ENCODE measurements around the gene AKAP13.

AKAP13 gene

DNA sequence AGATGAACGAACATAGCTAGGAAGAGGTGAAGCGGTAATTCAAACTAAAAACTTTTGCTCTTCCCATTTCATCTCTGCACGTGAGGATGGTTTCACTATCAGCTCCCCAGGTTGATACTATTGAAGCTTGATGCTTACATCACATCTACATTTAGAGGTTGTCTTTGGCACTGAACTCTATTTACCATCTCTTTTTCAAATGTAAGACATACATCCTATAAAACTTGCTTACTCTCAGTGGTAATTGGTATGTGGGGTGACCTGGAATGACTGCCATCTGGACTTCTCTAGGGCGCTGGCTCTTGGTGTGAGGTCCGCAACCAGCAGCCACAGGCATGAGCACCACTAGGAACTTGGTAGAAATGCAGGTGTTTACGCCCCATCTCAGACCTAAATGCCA, 118.1 kb downstream of the AKAP13 start:
- TF ChIP-seq CTCF (IDR thresholded peaks at IDR 0.05) = no peak

DNA sequence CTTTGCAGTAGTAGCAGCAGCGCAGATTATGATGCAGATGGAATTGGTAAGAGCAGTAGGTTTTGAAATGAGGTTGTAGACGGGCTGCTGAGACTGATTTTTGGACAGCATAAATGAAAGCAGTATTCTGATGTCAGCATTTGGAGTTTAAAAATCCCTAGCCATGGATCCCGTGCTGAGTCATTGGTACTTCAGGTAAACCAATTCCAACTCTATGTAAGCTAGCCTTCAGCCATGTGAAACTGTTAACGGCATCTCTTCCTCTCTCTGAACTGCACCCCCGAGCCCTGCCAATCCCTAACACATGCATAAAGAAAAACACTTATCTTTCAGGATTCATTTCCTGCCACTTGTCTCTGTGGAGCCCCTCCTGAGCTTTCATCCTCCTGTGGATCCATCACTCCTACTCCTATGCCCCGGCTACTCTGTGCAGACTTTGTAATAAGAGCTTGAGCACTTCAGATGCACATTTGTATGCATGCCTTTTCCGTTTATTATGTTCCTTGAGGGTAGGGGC, 119.0 kb downstream of the AKAP13 start:
- TF ChIP-seq CTCF (IDR thresholded peaks at IDR 0.05) = no peak

GRCh38 chr15:85500060-85500708, 119.8 kb downstream of the AKAP13 start:
- TF ChIP-seq CTCF (IDR thresholded peaks at IDR 0.05) = no peak

- TF ChIP-seq CTCF (IDR thresholded peaks at IDR 0.05) = no peak
Measured at GRCh38 chr15:85500729-85501128, 120.3 kb downstream of the AKAP13 start.

DNA sequence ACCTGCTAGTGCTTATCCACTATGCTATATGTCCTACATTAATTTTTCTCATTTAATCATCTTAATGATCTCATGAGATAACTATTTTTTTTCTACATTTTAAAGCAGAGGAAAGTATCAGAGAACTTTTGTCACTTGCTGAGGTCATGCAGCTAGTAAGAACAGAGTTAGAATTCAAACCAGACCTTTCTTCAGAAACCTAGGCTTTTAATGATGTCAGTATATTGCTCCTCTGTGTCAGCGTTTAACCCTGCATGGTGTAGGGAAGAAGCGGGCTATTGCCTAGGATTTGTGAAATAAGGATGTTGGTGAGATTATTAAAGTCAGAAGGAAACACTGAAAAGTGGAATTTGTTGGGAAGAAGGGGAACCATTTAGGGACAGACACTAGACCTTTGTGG, 121.2 kb downstream of the AKAP13 start:
- TF ChIP-seq CTCF (IDR thresholded peaks at IDR 0.05) = no peak

DNA sequence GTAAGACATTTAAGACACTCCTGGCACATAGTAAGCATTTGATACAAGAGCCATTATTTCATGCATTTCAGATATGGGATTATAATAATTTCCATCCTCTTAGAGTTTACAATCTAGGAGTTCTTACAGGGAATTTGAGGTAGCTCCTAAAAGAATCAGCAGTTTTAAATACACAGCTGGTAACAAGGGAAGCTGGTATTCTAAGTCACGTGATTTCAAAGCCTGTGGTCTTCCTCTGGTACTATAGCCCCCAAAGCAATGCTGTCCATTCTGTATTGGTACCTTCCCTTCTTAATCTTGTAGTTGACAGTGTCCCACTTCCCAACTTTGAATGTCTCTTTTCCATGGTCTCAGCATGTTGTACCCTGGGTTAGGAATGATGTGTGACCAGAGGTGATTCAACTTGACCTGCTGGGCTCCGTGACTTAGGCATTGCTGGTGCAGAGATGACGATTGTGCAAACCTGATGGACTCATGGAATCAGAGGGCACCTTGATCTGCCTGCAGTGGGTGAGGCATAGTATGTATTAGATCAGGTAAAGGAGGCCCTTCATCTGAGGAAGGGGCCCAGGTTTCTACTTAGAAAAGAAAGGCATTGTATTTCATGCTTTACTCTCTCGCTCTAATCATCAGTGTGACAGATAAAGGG, 122.9 kb downstream of the AKAP13 start:
- no peak for TF ChIP-seq CTCF (IDR thresholded peaks at IDR 0.05)

GRCh38 chr15:85504749-85505676, 124.6 kb downstream of the AKAP13 start:
- TF ChIP-seq CTCF (IDR thresholded peaks at IDR 0.05) = peak; percentile 77
